KOPT-K1 (cell line): ENCODE data around the gene LYG2.
"Not testable (repeated sequence)": the region's sequence is repeated elsewhere in the genome, so short reads cannot be mapped to it uniquely, and the experiment has no call there.

Source experiments
- H3K27ac ChIP-seq: fragments of 200-600 bp; sonication (generic); 2 replicates; pipeline ENCODE4 v1.5.1; 2016; ENCODE audit warnings: antibody characterized with exemption, mild to moderate bottlenecking, low read depth, low read length; ENCODE audit not compliant: poor library complexity, severe bottlenecking
- H3K36me3 ChIP-seq: fragments of 200-600 bp; sonication (generic); 2 replicates; pipeline ENCODE4 v1.5.1; 2017; ENCODE audit warnings: antibody characterized with exemption, mild to moderate bottlenecking, low read length, moderate library complexity; ENCODE audit not compliant: insufficient read depth
- H3K9me3 ChIP-seq: fragments of 200-600 bp; sonication (generic); 2 replicates; pipeline ENCODE4 v1.5.1; 2017; ENCODE audit warnings: antibody characterized with exemption, low read length, mild to moderate bottlenecking; ENCODE audit not compliant: insufficient read depth, poor library complexity, severe bottlenecking

Gene LYG2

DNA sequence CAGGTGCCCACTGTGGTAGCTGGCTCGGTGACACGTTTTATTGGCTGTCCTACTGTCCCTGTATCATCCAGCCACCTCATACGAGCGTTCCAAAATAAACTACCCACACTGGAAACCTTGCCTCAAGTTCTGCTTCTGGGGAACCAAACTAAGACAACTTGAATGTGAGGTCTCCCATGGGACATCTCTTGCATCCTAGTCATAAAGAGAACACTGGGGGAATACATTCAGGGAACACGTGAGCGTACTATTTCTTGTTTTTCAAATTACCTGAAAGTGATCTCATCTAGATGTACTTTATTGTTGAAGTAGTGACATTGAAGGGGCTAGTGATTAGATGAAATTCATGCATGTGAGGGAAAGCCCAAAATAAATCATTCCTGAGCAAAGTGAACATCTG is 15.0 kb downstream of the LYG2 start:
- no peaks in the 10 kb centered on the region for H3K9me3 ChIP-seq
- H3K36me3 ChIP-seq: no peaks in the 10 kb centered on the region
- no peak overlapping the region for H3K27ac ChIP-seq

DNA sequence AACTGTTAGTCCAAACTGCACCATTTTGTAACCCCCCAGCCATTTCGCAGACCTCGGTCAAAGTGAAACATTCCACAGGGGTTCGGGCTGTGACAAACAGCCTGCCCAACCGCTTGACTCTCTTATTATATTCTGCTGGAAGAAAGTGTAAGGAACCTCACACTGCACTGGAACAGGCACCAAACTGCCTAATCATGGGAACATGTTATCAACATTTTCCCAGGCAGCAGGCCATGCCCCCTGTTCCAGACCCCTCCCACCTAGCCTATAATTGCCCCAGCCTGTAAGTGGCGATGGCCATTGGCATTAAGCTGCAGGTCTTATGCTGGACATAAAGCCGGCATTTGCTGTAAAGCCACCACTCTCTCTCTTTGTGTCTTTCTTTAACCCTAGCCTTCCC is 16.9 kb downstream of the LYG2 start:
- Histone ChIP-seq H3K9me3 (no peaks in the 10 kb centered on the region), H3K36me3 (no peaks in the 10 kb centered on the region), H3K27ac (no peak overlapping the region)

DNA sequence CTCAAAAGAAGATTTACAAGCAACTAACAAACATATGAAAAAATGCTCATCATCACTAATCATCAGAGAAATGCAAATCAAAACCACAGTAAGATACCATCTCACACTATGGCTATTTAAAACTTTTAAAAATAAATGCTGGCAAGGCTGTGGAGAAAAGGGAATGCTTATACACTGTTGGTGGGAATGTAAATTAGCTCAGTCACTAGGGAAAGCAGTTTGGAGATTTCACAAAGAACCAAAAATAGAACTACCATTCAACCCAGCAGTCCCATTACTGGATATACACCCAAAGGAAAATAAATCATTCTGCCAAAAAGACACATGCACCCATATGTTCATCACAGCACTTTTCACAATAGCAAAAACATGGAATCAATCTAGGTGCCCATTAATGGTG is 22.3 kb downstream of the LYG2 start:
- not testable (repeated sequence) for H3K9me3 ChIP-seq, H3K27ac ChIP-seq, H3K36me3 ChIP-seq

DNA sequence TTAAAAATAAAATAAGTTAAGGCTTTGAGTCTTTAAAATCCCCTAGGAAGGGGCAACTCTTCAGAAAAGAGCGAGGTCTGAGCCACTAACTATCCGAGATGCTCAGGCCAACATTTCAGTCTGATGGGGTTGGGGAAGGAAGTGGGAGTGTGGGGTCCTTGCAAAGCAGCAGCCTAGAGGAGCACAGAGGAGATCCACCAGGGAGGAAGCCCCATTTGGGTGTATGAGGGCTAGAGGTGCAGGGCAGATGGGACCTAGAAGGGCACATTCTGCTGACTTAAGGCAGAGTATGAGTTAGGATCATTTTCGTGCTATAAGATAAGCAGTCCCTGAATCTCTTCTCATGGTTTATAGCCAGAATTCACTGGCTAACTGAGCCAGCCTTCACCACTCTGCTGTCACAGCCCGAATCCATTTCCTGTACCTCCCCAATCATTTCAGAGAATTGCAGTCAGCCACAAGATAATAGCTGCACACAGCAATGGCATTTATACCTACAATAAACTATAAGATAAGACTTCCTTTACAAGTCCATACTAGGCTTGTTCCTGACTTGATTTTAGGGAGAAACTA is 37.5 kb downstream of the LYG2 start:
- H3K36me3 ChIP-seq: no peaks in the 10 kb centered on the region
- H3K9me3 ChIP-seq: no peaks in the 10 kb centered on the region
- H3K27ac ChIP-seq: peak overlapping the region; percentile 20

DNA sequence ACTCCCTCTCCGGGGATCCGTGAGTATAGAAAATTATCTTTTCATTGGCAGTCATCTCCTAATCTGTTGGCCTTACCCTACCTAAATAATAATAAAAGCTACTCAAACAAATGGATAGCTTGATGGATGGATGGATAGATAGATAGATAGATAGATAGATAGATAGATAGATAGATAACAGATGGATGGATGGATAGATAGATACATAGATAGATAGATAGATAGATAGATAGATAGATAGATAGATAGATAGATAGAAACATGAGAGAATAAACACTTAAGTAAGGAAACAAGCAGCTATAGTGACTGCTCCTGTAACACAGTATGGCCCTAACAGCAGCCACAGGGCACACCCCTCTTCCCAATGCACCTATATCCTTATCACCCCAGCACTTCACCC is 39.4 kb downstream of the LYG2 start:
- Histone ChIP-seq H3K36me3 (no peaks in the 10 kb centered on the region), H3K27ac (no peak overlapping the region), H3K9me3 (no peaks in the 10 kb centered on the region)

DNA sequence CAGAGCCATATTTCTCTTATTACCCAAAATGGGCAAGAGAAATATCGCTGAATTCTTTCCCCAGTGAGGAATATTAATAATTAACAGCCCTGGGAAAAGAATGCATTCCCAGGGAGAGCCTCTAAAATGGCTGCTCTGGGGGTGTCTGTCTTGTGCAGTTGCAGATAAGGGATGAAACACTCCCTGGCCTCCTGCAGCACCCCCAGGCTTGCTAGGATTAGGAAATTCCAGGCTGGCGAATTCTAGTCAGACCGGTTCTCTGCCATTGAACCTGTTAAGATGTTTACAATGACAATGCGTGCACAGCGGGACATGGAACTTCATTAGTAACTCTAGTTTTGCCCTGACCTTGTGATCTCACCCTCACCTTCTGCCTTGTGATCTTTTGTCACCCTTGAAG is 50.0 kb downstream of the LYG2 start:
- Histone ChIP-seq H3K27ac (no peak overlapping the region), H3K9me3 (peaks cover 18% of the 10 kb centered on the region), H3K36me3 (no peaks in the 10 kb centered on the region)

DNA sequence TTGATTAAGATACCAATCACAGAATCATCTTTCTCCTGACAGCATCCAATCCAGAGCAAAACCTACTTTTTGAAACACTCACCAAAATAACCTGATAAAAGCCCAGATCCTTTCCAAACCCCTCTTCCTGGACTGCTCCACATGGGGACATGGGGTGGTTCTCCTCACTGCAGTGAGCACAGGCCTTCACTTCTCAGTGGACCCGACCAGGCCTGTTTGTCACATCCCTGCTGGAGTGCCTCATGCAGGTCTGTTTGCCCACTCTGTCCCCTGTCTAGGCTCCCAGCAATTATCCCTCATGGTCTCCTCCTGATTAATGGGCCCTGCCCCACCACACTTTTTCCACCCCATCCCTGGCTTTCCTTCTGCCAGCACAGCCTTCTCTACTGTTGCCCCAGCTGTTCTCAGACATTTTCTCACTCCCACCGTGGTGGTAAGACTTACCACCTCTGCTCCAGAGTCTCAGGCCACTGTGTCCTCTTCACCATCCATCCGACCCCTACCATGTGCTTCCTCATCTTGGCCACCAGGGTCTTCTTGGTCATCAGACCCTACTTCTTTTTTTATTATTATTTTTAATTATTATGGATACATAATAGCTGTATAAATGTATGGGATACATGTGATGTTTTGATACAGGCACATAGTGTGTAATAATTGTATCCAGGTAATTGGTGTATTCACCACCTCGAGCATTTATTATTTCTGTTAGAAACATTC is 53.3 kb downstream of the LYG2 start:
- Histone ChIP-seq H3K9me3 (peaks cover 18% of the 10 kb centered on the region), H3K27ac (no peak overlapping the region), H3K36me3 (peaks cover 17% of the 10 kb centered on the region)

DNA sequence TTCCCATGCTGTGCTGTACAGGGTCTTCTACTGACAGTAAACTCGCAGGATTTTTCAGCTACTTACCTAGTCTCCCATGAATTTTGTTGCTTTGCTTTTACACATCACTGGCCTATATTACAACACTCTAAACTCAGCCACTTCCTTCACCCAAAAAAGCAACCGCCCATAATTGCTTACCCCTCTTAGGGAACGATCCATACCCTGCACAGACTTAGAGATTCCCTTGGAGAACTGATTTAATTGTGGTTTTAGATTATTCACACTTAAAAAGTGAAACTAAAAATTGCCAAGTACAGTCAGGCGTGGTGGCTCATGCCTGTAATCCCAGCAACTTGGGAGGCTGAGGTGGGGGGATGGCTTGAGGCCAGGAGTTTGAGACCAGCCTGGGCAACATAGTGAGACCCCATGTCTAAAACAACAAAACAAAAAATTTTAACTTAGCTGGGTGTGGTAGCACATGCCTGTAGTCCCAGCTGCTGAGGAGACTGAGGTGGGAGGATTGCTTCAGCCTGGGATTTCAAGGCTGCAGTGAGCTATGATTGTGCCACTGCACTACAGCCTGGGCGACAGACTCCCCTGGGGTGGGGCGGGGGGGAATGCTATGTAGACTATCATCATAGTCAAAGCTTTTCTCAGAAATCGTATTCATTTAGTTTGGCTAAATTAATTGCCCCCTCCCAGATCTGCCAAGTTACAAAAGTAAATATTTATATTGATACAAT is 55.2 kb downstream of the LYG2 start:
- H3K27ac ChIP-seq: no peak overlapping the region

DNA sequence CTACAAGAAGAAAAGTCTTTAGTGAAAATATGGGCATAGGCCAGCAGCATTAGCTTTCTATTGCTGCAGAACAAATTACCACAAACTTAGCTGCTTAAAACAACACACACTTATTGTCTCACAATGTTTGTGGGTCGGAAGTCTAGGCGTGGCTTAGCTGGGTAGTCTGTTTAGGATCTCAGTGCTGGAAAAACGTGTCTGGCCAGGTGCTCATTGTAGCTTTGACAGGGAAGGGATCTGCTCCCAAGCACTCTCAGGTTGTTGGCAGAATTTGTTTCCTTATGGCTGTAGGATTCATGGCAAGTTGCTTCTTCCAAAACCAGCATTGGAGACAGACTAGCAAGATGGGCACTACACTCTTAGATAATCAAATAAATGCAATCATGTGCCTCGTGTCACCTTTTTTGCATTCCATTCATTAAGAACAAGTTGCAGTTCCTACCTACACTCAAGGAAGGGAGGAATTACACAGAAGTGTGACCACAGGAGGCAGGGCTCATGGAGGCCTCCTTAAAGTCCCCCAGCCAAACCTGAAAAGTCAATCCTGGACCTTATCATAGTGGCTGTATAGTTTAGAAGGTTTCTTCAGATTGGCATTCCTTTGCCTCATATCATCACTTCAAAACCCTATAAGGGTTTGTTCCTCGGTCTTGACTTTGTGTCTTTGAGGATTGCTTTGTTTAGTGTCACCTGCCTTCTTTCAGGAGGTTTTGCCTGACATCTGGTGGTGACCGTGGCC is 57.2 kb downstream of the LYG2 start:
- peaks cover 46% of the 10 kb centered on the region for H3K36me3 ChIP-seq
- H3K27ac ChIP-seq: no peak overlapping the region
- no peaks in the 10 kb centered on the region for H3K9me3 ChIP-seq

More for the DNA sequence above, 55.2 kb downstream of the LYG2 start:
- Histone ChIP-seq H3K36me3 (peaks cover 36% of the 10 kb centered on the region), H3K9me3 (peaks cover 1% of the 10 kb centered on the region)

DNA sequence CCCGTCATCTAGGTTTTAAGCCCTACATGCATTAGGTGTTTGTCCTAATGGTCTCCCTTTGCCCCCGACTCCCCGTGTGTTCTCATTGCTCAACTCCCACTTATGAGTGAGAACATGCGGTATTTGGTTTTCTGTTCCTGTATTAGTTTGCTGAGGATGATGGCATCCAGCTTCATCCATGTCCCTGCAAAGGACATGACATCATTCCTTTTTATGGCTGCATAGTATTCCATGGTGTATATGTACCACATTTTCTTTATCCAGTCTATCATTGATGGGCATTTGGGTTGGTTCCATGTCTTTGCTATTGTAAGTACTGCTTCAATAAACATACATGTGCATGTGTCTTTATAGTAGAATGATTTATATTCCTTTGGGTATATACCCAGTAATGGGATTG is 63.1 kb downstream of the LYG2 start:
- not testable (repeated sequence) for H3K27ac ChIP-seq, H3K9me3 ChIP-seq
- peaks cover 83% of the 10 kb centered on the region for H3K36me3 ChIP-seq
